ENCODE results near the gene SMPDL3B. TPM values are rescaled to one million over a fixed set of nuclear protein-coding genes. Genes with fewer than 3 reads are reported as not detected.

SMPDL3B gene
- polyA plus RNA-seq (2014; cell fraction: cytosol; rRNA removed): 0.97 TPM in 1 of 2 replicates, not detected in the other
- not detected in 2 replicates for polyA plus RNA-seq (2014; cell fraction: nucleus; rRNA removed)

- peak; percentile 40 for DNase-seq (ENCODE audit: low spot score)
Observed at GRCh38 chr1:27934818-27935549, at the start of gene SMPDL3B. SMPDL3B (plus strand) TSS chr1:27935000; CDS start chr1:27935184, 184 bp downstream.

GRCh38 chr1:27885114-27885528, 49.7 kb upstream of the SMPDL3B start:
- no peak for DNase-seq (ENCODE audit: low spot score)

- DNase-seq (ENCODE audit: low spot score): no peak
Observed at GRCh38 chr1:27885621-27886352, 49.0 kb upstream of the SMPDL3B start.

- DNase-seq (ENCODE audit: low spot score): no peak
Observed at GRCh38 chr1:27886353-27886679, 48.5 kb upstream of the SMPDL3B start.

GRCh38 chr1:27886744-27887143, 48.1 kb upstream of the SMPDL3B start:
- DNase-seq (ENCODE audit: low spot score): no peak

- DNase-seq (ENCODE audit: low spot score): no peak
Observed at GRCh38 chr1:27887215-27888021, 47.4 kb upstream of the SMPDL3B start.

GRCh38 chr1:27889506-27889905, 45.3 kb upstream of the SMPDL3B start:
- DNase-seq (ENCODE audit: low spot score): no peak

- no peak for DNase-seq (ENCODE audit: low spot score)
Observed at GRCh38 chr1:27891196-27891889, 43.5 kb upstream of the SMPDL3B start.

- DNase-seq (ENCODE audit: low spot score): no peak
Observed at GRCh38 chr1:27894521-27894920, 40.3 kb upstream of the SMPDL3B start.

- no peak for DNase-seq (ENCODE audit: low spot score)
Observed at GRCh38 chr1:27906759-27907158, 28.0 kb upstream of the SMPDL3B start.

- DNase-seq (ENCODE audit: low spot score): no peak
Observed at GRCh38 chr1:27912429-27912828, 22.4 kb upstream of the SMPDL3B start.

GRCh38 chr1:27915082-27915575, 19.7 kb upstream of the SMPDL3B start:
- DNase-seq (ENCODE audit: low spot score): no peak

- DNase-seq (ENCODE audit: low spot score): no peak
Observed at GRCh38 chr1:27922272-27922671, 12.5 kb upstream of the SMPDL3B start.

GRCh38 chr1:27928216-27928954, 6.4 kb upstream of the SMPDL3B start:
- no peak for DNase-seq (ENCODE audit: low spot score)

GRCh38 chr1:27931184-27931583, 3.6 kb upstream of the SMPDL3B start:
- DNase-seq (ENCODE audit: low spot score): no peak

GRCh38 chr1:27931759-27932158, 3.0 kb upstream of the SMPDL3B start:
- DNase-seq (ENCODE audit: low spot score): no peak

GRCh38 chr1:27935721-27936120, 921 bp downstream of the SMPDL3B start:
- DNase-seq (ENCODE audit: low spot score): no peak

GRCh38 chr1:27936370-27936769, 1.6 kb downstream of the SMPDL3B start:
- DNase-seq (ENCODE audit: low spot score): no peak

GRCh38 chr1:27937524-27937836, 2.7 kb downstream of the SMPDL3B start:
- no peak for DNase-seq (ENCODE audit: low spot score)

- DNase-seq (ENCODE audit: low spot score): no peak
Observed at GRCh38 chr1:27938488-27938887, 3.7 kb downstream of the SMPDL3B start.

- DNase-seq (ENCODE audit: low spot score): no peak
Observed at GRCh38 chr1:27940297-27940696, 5.5 kb downstream of the SMPDL3B start.
